Liver (tissue), 3 donors: Measurements from ENCODE around the gene CDK15.

Source experiments
- ATF3 ChIP-seq: IDR thresholded peaks from 2 replicates; pipeline ENCODE4 v1.6.1; 2016; ENCODE audit warnings: antibody characterized with exemption
- FOXA1 ChIP-seq: IDR thresholded peaks from 2 replicates; pipeline ENCODE4 v1.6.1; 2016; ENCODE audit warnings: antibody characterized with exemption
- GABPA ChIP-seq, 2 donors: IDR thresholded peaks in 1 of 2; conservative IDR thresholded peaks in 1 of 2; 2 replicates each; pipeline ENCODE4 v1.6.1; 2016; ENCODE audit warnings: antibody characterized with exemption in 2 of 2, mild to moderate bottlenecking in 1 of 2, moderate library complexity in 1 of 2
- SP1 ChIP-seq: IDR thresholded peaks from 2 replicates; pipeline ENCODE4 v1.6.1; 2018; ENCODE audit warnings: antibody characterized with exemption, mild to moderate bottlenecking
- TAF1 ChIP-seq: conservative IDR thresholded peaks from 2 replicates; pipeline ENCODE4 v1.6.1; 2016; ENCODE audit warnings: antibody characterized with exemption, mild to moderate bottlenecking
- TF ChIP-seq, protein P1 (sequence below): fragments of 150-350 bp; IDR thresholded peaks from 2 replicates; pipeline ENCODE4 v1.5.1; 2017; ENCODE audit warnings: improper control_type of control experiment, low read depth, low read length; ENCODE audit not compliant: missing input control
- TF ChIP-seq, protein P2 (sequence below): IDR thresholded peaks from 2 replicates; pipeline ENCODE4 v1.6.1; 2016; ENCODE audit warnings: antibody characterized with exemption
- TF ChIP-seq, protein P3 (sequence below): IDR thresholded peaks from 2 replicates; pipeline ENCODE4 v1.6.1; 2016; ENCODE audit warnings: antibody characterized with exemption, mild to moderate bottlenecking
- donor health status: healthy.
- donor health status: healthy.

DNA sequence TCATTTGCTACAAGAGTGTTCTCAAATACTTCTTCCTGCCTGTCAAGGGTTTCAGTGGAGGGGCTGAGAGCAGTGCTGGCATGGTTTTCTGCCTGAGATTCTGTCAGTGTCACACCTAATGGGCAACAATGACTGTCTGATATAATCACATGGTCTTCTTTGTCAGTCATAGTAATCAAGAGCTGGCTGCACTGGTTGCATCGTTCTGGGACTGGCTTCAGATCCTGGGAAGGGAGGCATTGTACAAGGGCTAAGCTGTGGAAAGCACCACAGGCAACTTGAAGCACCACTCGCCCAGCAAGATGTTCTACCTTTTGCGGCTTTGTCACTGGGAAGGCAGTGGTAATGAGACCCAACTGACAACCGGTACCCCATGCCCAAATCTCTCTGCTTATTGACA is 45.2 kb upstream of the CDK15 start:
- TF ChIP-seq, protein P1, sequence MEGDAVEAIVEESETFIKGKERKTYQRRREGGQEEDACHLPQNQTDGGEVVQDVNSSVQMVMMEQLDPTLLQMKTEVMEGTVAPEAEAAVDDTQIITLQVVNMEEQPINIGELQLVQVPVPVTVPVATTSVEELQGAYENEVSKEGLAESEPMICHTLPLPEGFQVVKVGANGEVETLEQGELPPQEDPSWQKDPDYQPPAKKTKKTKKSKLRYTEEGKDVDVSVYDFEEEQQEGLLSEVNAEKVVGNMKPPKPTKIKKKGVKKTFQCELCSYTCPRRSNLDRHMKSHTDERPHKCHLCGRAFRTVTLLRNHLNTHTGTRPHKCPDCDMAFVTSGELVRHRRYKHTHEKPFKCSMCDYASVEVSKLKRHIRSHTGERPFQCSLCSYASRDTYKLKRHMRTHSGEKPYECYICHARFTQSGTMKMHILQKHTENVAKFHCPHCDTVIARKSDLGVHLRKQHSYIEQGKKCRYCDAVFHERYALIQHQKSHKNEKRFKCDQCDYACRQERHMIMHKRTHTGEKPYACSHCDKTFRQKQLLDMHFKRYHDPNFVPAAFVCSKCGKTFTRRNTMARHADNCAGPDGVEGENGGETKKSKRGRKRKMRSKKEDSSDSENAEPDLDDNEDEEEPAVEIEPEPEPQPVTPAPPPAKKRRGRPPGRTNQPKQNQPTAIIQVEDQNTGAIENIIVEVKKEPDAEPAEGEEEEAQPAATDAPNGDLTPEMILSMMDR, result no peak
- TF ChIP-seq ATF3 (no peak), TAF1 (no peak), SP1 (no peak), FOXA1 (no peak), GABPA (IDR thresholded peaks at IDR 0.05 in 1 of 2, conservative IDR thresholded peaks at IDR 0.05 in 1 of 2) (no peak)
- TF ChIP-seq, protein P2, sequence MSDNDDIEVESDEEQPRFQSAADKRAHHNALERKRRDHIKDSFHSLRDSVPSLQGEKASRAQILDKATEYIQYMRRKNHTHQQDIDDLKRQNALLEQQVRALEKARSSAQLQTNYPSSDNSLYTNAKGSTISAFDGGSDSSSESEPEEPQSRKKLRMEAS, result no peak
- TF ChIP-seq, protein P3, sequence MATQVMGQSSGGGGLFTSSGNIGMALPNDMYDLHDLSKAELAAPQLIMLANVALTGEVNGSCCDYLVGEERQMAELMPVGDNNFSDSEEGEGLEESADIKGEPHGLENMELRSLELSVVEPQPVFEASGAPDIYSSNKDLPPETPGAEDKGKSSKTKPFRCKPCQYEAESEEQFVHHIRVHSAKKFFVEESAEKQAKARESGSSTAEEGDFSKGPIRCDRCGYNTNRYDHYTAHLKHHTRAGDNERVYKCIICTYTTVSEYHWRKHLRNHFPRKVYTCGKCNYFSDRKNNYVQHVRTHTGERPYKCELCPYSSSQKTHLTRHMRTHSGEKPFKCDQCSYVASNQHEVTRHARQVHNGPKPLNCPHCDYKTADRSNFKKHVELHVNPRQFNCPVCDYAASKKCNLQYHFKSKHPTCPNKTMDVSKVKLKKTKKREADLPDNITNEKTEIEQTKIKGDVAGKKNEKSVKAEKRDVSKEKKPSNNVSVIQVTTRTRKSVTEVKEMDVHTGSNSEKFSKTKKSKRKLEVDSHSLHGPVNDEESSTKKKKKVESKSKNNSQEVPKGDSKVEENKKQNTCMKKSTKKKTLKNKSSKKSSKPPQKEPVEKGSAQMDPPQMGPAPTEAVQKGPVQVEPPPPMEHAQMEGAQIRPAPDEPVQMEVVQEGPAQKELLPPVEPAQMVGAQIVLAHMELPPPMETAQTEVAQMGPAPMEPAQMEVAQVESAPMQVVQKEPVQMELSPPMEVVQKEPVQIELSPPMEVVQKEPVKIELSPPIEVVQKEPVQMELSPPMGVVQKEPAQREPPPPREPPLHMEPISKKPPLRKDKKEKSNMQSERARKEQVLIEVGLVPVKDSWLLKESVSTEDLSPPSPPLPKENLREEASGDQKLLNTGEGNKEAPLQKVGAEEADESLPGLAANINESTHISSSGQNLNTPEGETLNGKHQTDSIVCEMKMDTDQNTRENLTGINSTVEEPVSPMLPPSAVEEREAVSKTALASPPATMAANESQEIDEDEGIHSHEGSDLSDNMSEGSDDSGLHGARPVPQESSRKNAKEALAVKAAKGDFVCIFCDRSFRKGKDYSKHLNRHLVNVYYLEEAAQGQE, result no peak
